GM12873 (cell line): Measurements from ENCODE around the gene TCF7L2.
A peak's percentile ranks its signal among the peaks of the same experiment; 100 is the strongest.

Experiments
- TF ChIP-seq, protein P1 (sequence below): IDR thresholded peaks from 2 replicates; pipeline ENCODE4 v1.5.1; 2012; ENCODE audit warnings: low read depth, mild to moderate bottlenecking, moderate library complexity, low read length, control low read depth; ENCODE audit not compliant: insufficient read depth; ENCODE audit errors: missing control alignments

TCF7L2 gene

GRCh38 chr10:113108194-113108835 is 158.3 kb downstream of the TCF7L2 start:
- TF ChIP-seq, protein P1, sequence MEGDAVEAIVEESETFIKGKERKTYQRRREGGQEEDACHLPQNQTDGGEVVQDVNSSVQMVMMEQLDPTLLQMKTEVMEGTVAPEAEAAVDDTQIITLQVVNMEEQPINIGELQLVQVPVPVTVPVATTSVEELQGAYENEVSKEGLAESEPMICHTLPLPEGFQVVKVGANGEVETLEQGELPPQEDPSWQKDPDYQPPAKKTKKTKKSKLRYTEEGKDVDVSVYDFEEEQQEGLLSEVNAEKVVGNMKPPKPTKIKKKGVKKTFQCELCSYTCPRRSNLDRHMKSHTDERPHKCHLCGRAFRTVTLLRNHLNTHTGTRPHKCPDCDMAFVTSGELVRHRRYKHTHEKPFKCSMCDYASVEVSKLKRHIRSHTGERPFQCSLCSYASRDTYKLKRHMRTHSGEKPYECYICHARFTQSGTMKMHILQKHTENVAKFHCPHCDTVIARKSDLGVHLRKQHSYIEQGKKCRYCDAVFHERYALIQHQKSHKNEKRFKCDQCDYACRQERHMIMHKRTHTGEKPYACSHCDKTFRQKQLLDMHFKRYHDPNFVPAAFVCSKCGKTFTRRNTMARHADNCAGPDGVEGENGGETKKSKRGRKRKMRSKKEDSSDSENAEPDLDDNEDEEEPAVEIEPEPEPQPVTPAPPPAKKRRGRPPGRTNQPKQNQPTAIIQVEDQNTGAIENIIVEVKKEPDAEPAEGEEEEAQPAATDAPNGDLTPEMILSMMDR: peak; percentile 61

- TF ChIP-seq, protein P1: no peak
These were observed 158.9 kb downstream of the TCF7L2 start for GRCh38 chr10:113108948-113109347.

DNA sequence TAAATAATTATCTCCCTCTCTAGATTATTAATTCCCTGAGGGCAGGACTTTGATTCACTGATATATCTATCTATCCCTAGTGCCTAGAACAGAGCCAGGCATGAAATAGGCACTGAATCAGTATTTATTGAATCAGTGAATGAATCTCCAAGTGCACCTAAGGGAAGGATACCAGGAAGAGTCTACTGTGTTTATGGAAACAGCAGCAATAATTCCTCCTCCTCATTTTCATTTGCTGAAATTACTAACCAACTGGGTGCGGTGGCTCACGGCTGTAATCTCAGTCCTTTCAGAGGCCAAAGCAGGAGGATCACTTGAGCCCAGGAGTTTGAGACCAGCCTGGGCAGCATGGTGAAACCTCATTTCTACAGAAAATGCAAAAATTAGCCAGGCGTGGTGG is 161.2 kb downstream of the TCF7L2 start:
- TF ChIP-seq, protein P1: no peak

DNA sequence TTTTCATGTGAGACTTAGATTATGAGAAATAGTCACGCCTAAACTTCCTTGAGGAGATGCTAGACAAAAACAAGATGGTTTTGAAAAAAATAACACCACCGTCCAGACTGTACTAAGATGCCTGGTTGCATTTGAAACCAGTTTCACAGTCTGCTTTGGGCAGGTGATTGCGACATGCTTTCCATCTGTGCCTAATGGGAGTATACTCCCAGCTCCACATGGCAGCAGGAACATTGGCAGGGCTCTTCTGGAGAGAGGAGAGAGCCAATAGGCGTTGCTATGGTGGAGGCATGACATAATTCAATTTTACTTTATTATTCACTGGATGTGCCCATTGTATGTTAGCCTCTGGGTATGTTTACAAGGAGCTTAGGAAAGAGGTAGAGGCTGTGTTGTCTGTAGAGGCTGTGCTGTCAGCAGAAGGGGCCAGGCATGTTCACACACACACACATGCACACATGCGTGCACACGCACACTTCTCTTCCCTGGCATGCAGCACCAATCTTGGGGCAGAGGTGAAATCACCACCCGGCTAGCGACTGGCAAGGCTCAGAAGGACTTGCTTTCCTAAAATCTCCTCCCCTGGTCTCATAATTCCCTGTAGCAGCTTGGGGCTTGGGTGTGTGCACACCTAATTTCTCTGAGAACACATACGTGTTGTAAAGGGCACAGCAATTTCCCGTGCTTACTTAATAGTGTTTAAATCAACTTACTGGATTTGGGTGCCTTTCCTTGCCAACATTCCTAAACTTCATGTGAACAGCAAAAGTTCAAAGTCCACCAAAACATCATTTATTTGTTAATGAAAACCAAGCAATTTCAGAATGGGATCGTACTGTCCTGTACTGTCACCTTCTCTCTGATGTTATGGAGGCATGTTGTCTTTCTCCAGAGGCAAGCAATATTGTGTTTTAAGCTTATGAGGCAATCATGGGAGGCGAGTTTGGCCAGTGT is 162.1 kb downstream of the TCF7L2 start:
- TF ChIP-seq, protein P1: no peak

GRCh38 chr10:113113241-113113640 is 163.2 kb downstream of the TCF7L2 start:
- TF ChIP-seq, protein P1: no peak

DNA sequence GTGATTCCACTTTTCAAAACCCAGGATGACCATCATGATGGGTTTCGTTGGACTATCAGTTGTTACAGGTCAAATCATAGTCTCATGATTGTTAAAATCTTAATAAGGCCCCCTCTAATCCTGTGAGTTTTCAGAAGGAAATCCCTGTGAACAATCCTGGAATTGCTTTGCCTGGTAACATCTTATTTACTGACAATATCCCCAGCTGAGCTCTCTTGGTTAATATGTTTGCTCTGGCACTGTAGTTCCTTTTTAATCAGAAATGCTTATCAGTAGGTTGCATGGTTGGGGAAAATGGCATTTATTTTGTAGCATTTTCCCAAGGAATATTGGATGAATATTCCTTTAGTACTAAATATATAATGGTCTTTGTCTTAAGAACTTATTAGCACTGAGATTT is 163.9 kb downstream of the TCF7L2 start:
- TF ChIP-seq, protein P1: no peak

- TF ChIP-seq, protein P1: no peak
These were observed 165.5 kb downstream of the TCF7L2 start for GRCh38 chr10:113115556-113115955.
